SKM-1 treated with dmso at 0.1 percent for 144 hours (cell line): Measurements from ENCODE around the gene FBXW8.

Experiments used
- DNase-seq: peaks from one replicate; lab custom pipeline; 2025; ENCODE audit not compliant: unreplicated experiment; lab: John Stamatoyannopoulos, UW

Gene FBXW8

GRCh38 chr12:117018685-117019084 is 107.9 kb downstream of the FBXW8 start:
- no peak for DNase-seq

GRCh38 chr12:117019866-117020265 is 109.1 kb downstream of the FBXW8 start:
- no peak for DNase-seq

GRCh38 chr12:117020536-117021220 is 109.9 kb downstream of the FBXW8 start:
- no peak for DNase-seq

- DNase-seq: no peak
These were observed 111.7 kb downstream of the FBXW8 start for GRCh38 chr12:117022465-117022864.

- no peak for DNase-seq
These were observed 113.5 kb downstream of the FBXW8 start for GRCh38 chr12:117023998-117024960.

GRCh38 chr12:117024961-117025480 is 114.3 kb downstream of the FBXW8 start:
- DNase-seq: no peak

- DNase-seq: peak; percentile 5
These were observed 114.9 kb downstream of the FBXW8 start for GRCh38 chr12:117025481-117026151.

- no peak for DNase-seq
These were observed 115.6 kb downstream of the FBXW8 start for GRCh38 chr12:117026343-117026742.

GRCh38 chr12:117026921-117027250 is 116.1 kb downstream of the FBXW8 start:
- DNase-seq: no peak

GRCh38 chr12:117027251-117028086 is 116.7 kb downstream of the FBXW8 start:
- no peak for DNase-seq

- DNase-seq: no peak
These were observed 117.5 kb downstream of the FBXW8 start for GRCh38 chr12:117028254-117028653.

- DNase-seq: no peak
These were observed 119.6 kb downstream of the FBXW8 start for GRCh38 chr12:117030187-117030900.

GRCh38 chr12:117031843-117032592 is 121.3 kb downstream of the FBXW8 start:
- DNase-seq: no peak

- no peak for DNase-seq
These were observed 122.0 kb downstream of the FBXW8 start for GRCh38 chr12:117032593-117033381.

- DNase-seq: no peak
These were observed 122.9 kb downstream of the FBXW8 start for GRCh38 chr12:117033382-117034221.

- DNase-seq: no peak
These were observed 123.5 kb downstream of the FBXW8 start for GRCh38 chr12:117034249-117034648.

- no peak for DNase-seq
These were observed 124.0 kb downstream of the FBXW8 start for GRCh38 chr12:117034701-117035151.
